ENCODE measurements around the gene TPBGL. TPM values are rescaled to one million over a fixed set of nuclear protein-coding genes. Genes with fewer than 3 reads are reported as not detected.

TPBGL gene
- polyA plus RNA-seq, 4 donors: 0.22 to 0.78 TPM; not detected in 2

GRCh38 chr11:75219869-75220268, 20.7 kb upstream of the TPBGL start:
- H3K9me3 ChIP-seq (ENCODE audit: control insufficient read depth in 2 of 2, insufficient read depth in 1 of 2, low read depth in 1 of 2, low read length in 1 of 2): no peaks in the 10 kb centered on the region
- H3K27me3 ChIP-seq (ENCODE audit: control insufficient read depth in 3 of 3, insufficient read depth in 3 of 3, low read length in 3 of 3): peaks cover 0 to 10% (median 0%) of the 10 kb centered on the region in 3 donors
- H3K36me3 ChIP-seq (ENCODE audit: control insufficient read depth in 3 of 3, insufficient read depth in 2 of 3, low read depth in 1 of 3, low read length in 3 of 3): no peaks in the 10 kb centered on the region
- FAIRE-seq (no peak), DNase-seq (peak; percentile 33 to 46)
- H3K4me3 ChIP-seq (ENCODE audit: low read depth in 1 of 3, low read length in 3 of 3): no peak overlapping the region
- no peaks in the 10 kb centered on the region for H3K4me1 ChIP-seq (ENCODE audit: control insufficient read depth in 3 of 3, insufficient read depth in 2 of 3, low read depth in 1 of 3, low read length in 2 of 3)
- no peak overlapping the region for H3K27ac ChIP-seq (ENCODE audit: low read depth in 1 of 3, low read length in 2 of 3)
- WGBS, 3 donors: 44 to 56% (median 55%) methylated on average over 2 of the region's 2 CpGs

- peak in 1 of 2 donors; percentile 23 for DNase-seq
- no peaks in the 10 kb centered on the region for H3K9me3 ChIP-seq (ENCODE audit: control insufficient read depth in 2 of 2, insufficient read depth in 1 of 2, low read depth in 1 of 2, low read length in 1 of 2)
Measured at GRCh38 chr11:75223954-75224643, 16.5 kb upstream of the TPBGL start.

GRCh38 chr11:75225794-75226193, 14.8 kb upstream of the TPBGL start:
- no peak for FAIRE-seq
- Histone ChIP-seq H3K36me3 (ENCODE audit: control insufficient read depth in 3 of 3, insufficient read depth in 2 of 3, low read depth in 1 of 3, low read length in 3 of 3) (no peaks in the 10 kb centered on the region), H3K27ac (ENCODE audit: low read depth in 1 of 3, low read length in 2 of 3) (no peak overlapping the region), H3K4me1 (ENCODE audit: control insufficient read depth in 3 of 3, insufficient read depth in 2 of 3, low read depth in 1 of 3, low read length in 2 of 3) (no peaks in the 10 kb centered on the region), H3K9me3 (ENCODE audit: control insufficient read depth in 2 of 2, insufficient read depth in 1 of 2, low read depth in 1 of 2, low read length in 1 of 2) (no peaks in the 10 kb centered on the region), H3K27me3 (ENCODE audit: control insufficient read depth in 3 of 3, insufficient read depth in 3 of 3, low read length in 3 of 3) (peaks cover 0 to 3% (median 0%) of the 10 kb centered on the region in 3 donors), H3K4me3 (ENCODE audit: low read depth in 1 of 3, low read length in 3 of 3) (no peak overlapping the region)
- WGBS, 3 donors: 44 to 63% (median 58%) methylated on average over 4 of the region's 4 CpGs
- no peak for DNase-seq

More at GRCh38 chr11:75223954-75224643, 16.5 kb upstream of the TPBGL start:
- H3K27ac ChIP-seq (ENCODE audit: low read depth in 1 of 3, low read length in 2 of 3): no peak overlapping the region
- WGBS, 3 donors: 42 to 46% (median 44%) methylated on average over 5 of the region's 5 CpGs
- no peaks in the 10 kb centered on the region for H3K36me3 ChIP-seq (ENCODE audit: control insufficient read depth in 3 of 3, insufficient read depth in 2 of 3, low read depth in 1 of 3, low read length in 3 of 3)
- no peak for FAIRE-seq
- H3K4me1 ChIP-seq (ENCODE audit: control insufficient read depth in 3 of 3, insufficient read depth in 2 of 3, low read depth in 1 of 3, low read length in 2 of 3): no peaks in the 10 kb centered on the region
- H3K27me3 ChIP-seq (ENCODE audit: control insufficient read depth in 3 of 3, insufficient read depth in 3 of 3, low read length in 3 of 3): no peaks in the 10 kb centered on the region
- H3K4me3 ChIP-seq (ENCODE audit: low read depth in 1 of 3, low read length in 3 of 3): no peak overlapping the region

- WGBS, 3 donors: 58 to 79% (median 70%) methylated on average over 2 of the region's 2 CpGs
- no peaks in the 10 kb centered on the region for H3K4me1 ChIP-seq (ENCODE audit: control insufficient read depth in 3 of 3, insufficient read depth in 2 of 3, low read depth in 1 of 3, low read length in 2 of 3)
- peaks cover 0 to 3% (median 0%) of the 10 kb centered on the region in 3 donors for H3K27me3 ChIP-seq (ENCODE audit: control insufficient read depth in 3 of 3, insufficient read depth in 3 of 3, low read length in 3 of 3)
Measured at GRCh38 chr11:75229466-75229865, 11.1 kb upstream of the TPBGL start.

GRCh38 chr11:75230621-75231020, 10.0 kb upstream of the TPBGL start:
- H3K27me3 ChIP-seq (ENCODE audit: control insufficient read depth in 3 of 3, insufficient read depth in 3 of 3, low read length in 3 of 3): peaks cover 0 to 7% (median 1%) of the 10 kb centered on the region in 3 donors
- no peak for DNase-seq
- H3K4me3 ChIP-seq (ENCODE audit: low read depth in 1 of 3, low read length in 3 of 3): no peak overlapping the region
- no peak overlapping the region for H3K27ac ChIP-seq (ENCODE audit: low read depth in 1 of 3, low read length in 2 of 3)
- no peak for FAIRE-seq
- no peaks in the 10 kb centered on the region for H3K9me3 ChIP-seq (ENCODE audit: control insufficient read depth in 2 of 2, insufficient read depth in 1 of 2, low read depth in 1 of 2, low read length in 1 of 2)
- 75 to 88% (median 76%) methylated on average over 2 of the region's 2 CpGs for WGBS, 3 donors
- no peaks in the 10 kb centered on the region for H3K36me3 ChIP-seq (ENCODE audit: control insufficient read depth in 3 of 3, insufficient read depth in 2 of 3, low read depth in 1 of 3, low read length in 3 of 3)
- H3K4me1 ChIP-seq (ENCODE audit: control insufficient read depth in 3 of 3, insufficient read depth in 2 of 3, low read depth in 1 of 3, low read length in 2 of 3): no peaks in the 10 kb centered on the region

More at GRCh38 chr11:75229466-75229865, 11.1 kb upstream of the TPBGL start:
- DNase-seq (no peak), FAIRE-seq (no peak)
- Histone ChIP-seq H3K36me3 (ENCODE audit: control insufficient read depth in 3 of 3, insufficient read depth in 2 of 3, low read depth in 1 of 3, low read length in 3 of 3) (no peaks in the 10 kb centered on the region), H3K27ac (ENCODE audit: low read depth in 1 of 3, low read length in 2 of 3) (no peak overlapping the region), H3K4me3 (ENCODE audit: low read depth in 1 of 3, low read length in 3 of 3) (no peak overlapping the region), H3K9me3 (ENCODE audit: control insufficient read depth in 2 of 2, insufficient read depth in 1 of 2, low read depth in 1 of 2, low read length in 1 of 2) (no peaks in the 10 kb centered on the region)

GRCh38 chr11:75233754-75234172, 6.8 kb upstream of the TPBGL start:
- DNase-seq (peak; percentile 15 to 63), FAIRE-seq (no peak)
- Histone ChIP-seq H3K4me1 (ENCODE audit: control insufficient read depth in 3 of 3, insufficient read depth in 2 of 3, low read depth in 1 of 3, low read length in 2 of 3) (no peaks in the 10 kb centered on the region), H3K36me3 (ENCODE audit: control insufficient read depth in 3 of 3, insufficient read depth in 2 of 3, low read depth in 1 of 3, low read length in 3 of 3) (no peaks in the 10 kb centered on the region), H3K9me3 (ENCODE audit: control insufficient read depth in 2 of 2, insufficient read depth in 1 of 2, low read depth in 1 of 2, low read length in 1 of 2) (no peaks in the 10 kb centered on the region), H3K4me3 (ENCODE audit: low read depth in 1 of 3, low read length in 3 of 3) (no peak overlapping the region), H3K27me3 (ENCODE audit: control insufficient read depth in 3 of 3, insufficient read depth in 3 of 3, low read length in 3 of 3) (peaks cover 0 to 25% (median 2%) of the 10 kb centered on the region in 3 donors), H3K27ac (ENCODE audit: low read depth in 1 of 3, low read length in 2 of 3) (no peak overlapping the region)
- WGBS, 3 donors: 46 to 54% (median 46%) methylated on average over 3 of the region's 3 CpGs

GRCh38 chr11:75236062-75236461, 4.5 kb upstream of the TPBGL start:
- no peak overlapping the region for H3K4me3 ChIP-seq (ENCODE audit: low read depth in 1 of 3, low read length in 3 of 3)
- FAIRE-seq: no peak
- WGBS, 3 donors: 48 to 66% (median 59%) methylated on average over 7 to 8 of the region's 8 CpGs
- no peaks in the 10 kb centered on the region for H3K9me3 ChIP-seq (ENCODE audit: control insufficient read depth in 2 of 2, insufficient read depth in 1 of 2, low read depth in 1 of 2, low read length in 1 of 2)
- H3K27ac ChIP-seq (ENCODE audit: low read depth in 1 of 3, low read length in 2 of 3): no peak overlapping the region
- peaks cover 0 to 3% (median 0%) of the 10 kb centered on the region in 3 donors for H3K4me1 ChIP-seq (ENCODE audit: control insufficient read depth in 3 of 3, insufficient read depth in 2 of 3, low read depth in 1 of 3, low read length in 2 of 3)
- H3K36me3 ChIP-seq (ENCODE audit: control insufficient read depth in 3 of 3, insufficient read depth in 2 of 3, low read depth in 1 of 3, low read length in 3 of 3): no peaks in the 10 kb centered on the region
- peaks cover 4 to 42% (median 6%) of the 10 kb centered on the region in 3 donors for H3K27me3 ChIP-seq (ENCODE audit: control insufficient read depth in 3 of 3, insufficient read depth in 3 of 3, low read length in 3 of 3)
- no peak for DNase-seq

- no peak for DNase-seq
- 72 to 77% (median 76%) methylated on average over 8 of the region's 8 CpGs for WGBS, 3 donors
- Histone ChIP-seq H3K4me3 (ENCODE audit: low read depth in 1 of 3, low read length in 3 of 3) (no peak overlapping the region), H3K9me3 (ENCODE audit: control insufficient read depth in 2 of 2, insufficient read depth in 1 of 2, low read depth in 1 of 2, low read length in 1 of 2) (no peaks in the 10 kb centered on the region), H3K4me1 (ENCODE audit: control insufficient read depth in 3 of 3, insufficient read depth in 2 of 3, low read depth in 1 of 3, low read length in 2 of 3) (peaks cover 0 to 3% (median 0%) of the 10 kb centered on the region in 3 donors), H3K27ac (ENCODE audit: low read depth in 1 of 3, low read length in 2 of 3) (no peak overlapping the region), H3K27me3 (ENCODE audit: control insufficient read depth in 3 of 3, insufficient read depth in 3 of 3, low read length in 3 of 3) (peaks cover 4 to 45% (median 6%) of the 10 kb centered on the region in 3 donors), H3K36me3 (ENCODE audit: control insufficient read depth in 3 of 3, insufficient read depth in 2 of 3, low read depth in 1 of 3, low read length in 3 of 3) (no peaks in the 10 kb centered on the region)
- no peak for FAIRE-seq
Measured at GRCh38 chr11:75237050-75237449, 3.5 kb upstream of the TPBGL start.
